Measurements from ENCODE around the gene MYRFL. TPM values are rescaled to one million over a fixed set of nuclear protein-coding genes. Genes with fewer than 3 reads are reported as not detected.

The MYRFL gene
- total RNA-seq, 4 donors from 2014 or later, result not detected

GRCh38 chr12:69905801-69906200, 80.8 kb downstream of the MYRFL start:
- 71% methylated on average over 1 of the region's 1 CpG; no CpG with 5 or more reads in 1 of the 2 donors for WGBS, 2 donors (ENCODE audit: low coverage in 1 of 2)
- no peak overlapping the region for H3K27ac ChIP-seq
- no peaks in the 10 kb centered on the region for H3K9me3 ChIP-seq
- TF ChIP-seq POLR2A (IDR thresholded peaks at IDR 0.05) (no peak), CTCF (IDR thresholded peaks at IDR 0.05) (no peak), EP300 (IDR thresholded peaks at IDR 0.05) (no peak), POLR2AphosphoS5 (IDR thresholded peaks at IDR 0.05) (no peak)
- no peak overlapping the region for H3K4me3 ChIP-seq
- no peak for ATAC-seq
- peaks cover 0 to 4% (median 0%) of the 10 kb centered on the region in 3 donors for H3K4me1 ChIP-seq
- H3K27me3 ChIP-seq, result no peaks in the 10 kb centered on the region
- H3K36me3 ChIP-seq, result no peaks in the 10 kb centered on the region

DNA sequence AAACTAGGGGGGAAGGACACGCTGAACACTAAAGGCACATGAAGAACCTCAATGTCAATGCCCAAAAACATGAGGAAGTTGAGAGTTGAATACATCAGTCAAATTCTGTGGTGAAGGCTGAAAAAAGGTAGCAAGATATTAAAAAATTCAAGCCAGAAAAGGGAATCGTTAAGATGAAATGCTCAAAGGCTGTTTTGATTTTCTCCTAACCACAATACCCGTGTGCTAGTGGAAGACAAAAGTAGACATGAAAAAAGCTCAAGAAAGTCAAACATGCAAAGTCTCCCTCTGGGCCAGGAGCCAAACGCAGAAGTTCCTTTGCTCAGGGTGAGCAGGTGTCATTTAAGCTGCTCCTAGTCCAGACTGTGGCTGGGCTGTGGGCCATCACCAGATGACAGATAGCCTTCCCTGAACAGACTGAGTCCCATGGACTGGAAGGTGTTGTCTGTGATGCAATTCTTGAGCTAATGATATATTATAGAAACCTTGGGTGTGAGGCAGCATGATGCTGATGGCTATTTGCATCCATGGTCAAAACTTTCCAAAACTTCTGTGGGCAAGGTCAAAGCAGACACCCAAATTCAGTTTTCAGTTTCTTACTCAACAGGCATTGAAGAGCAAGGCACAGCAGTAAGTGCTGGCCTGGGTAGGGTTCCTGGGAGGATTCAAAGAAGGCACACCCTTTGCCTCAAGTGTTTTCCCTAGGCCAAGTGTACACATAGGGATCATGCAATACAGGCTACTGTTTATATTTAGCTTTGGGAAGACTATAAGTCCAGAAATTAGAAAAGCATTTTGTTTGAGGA, 81.6 kb downstream of the MYRFL start:
- no peak overlapping the region for H3K27ac ChIP-seq
- no peak overlapping the region for H3K4me3 ChIP-seq
- no peaks in the 10 kb centered on the region for H3K9me3 ChIP-seq
- no peaks in the 10 kb centered on the region for H3K36me3 ChIP-seq
- no peak for ATAC-seq
- H3K27me3 ChIP-seq, result no peaks in the 10 kb centered on the region
- 67 to 84% methylated on average over 2 to 3 of the region's 4 CpGs for WGBS, 2 donors (ENCODE audit: low coverage in 1 of 2)
- no peaks in the 10 kb centered on the region for H3K4me1 ChIP-seq
- TF ChIP-seq POLR2AphosphoS5 (IDR thresholded peaks at IDR 0.05), result no peak

- H3K9me3 ChIP-seq, result no peaks in the 10 kb centered on the region
- TF ChIP-seq POLR2A (IDR thresholded peaks at IDR 0.05) (no peak), POLR2AphosphoS5 (IDR thresholded peaks at IDR 0.05) (no peak), EP300 (IDR thresholded peaks at IDR 0.05) (no peak), CTCF (IDR thresholded peaks at IDR 0.05) (no peak)
- H3K36me3 ChIP-seq, result no peaks in the 10 kb centered on the region
- H3K4me1 ChIP-seq, result no peaks in the 10 kb centered on the region
- H3K27ac ChIP-seq, result no peak overlapping the region
- no peak overlapping the region for H3K4me3 ChIP-seq
- H3K27me3 ChIP-seq, result no peaks in the 10 kb centered on the region
- 36 to 63% methylated on average over 3 of the region's 3 CpGs for WGBS, 2 donors (ENCODE audit: low coverage in 1 of 2)
- ATAC-seq, result no peak
Observed at GRCh38 chr12:69908203-69908602, 83.2 kb downstream of the MYRFL start.

- no peak for ATAC-seq
- no peaks in the 10 kb centered on the region for H3K27me3 ChIP-seq
- H3K27ac ChIP-seq, result no peak overlapping the region
- 27 to 50% methylated on average over 2 of the region's 2 CpGs for WGBS, 2 donors (ENCODE audit: low coverage in 1 of 2)
- H3K4me1 ChIP-seq, result no peaks in the 10 kb centered on the region
- no peaks in the 10 kb centered on the region for H3K9me3 ChIP-seq
- H3K36me3 ChIP-seq, result no peaks in the 10 kb centered on the region
- no peak overlapping the region for H3K4me3 ChIP-seq
- no peak for TF ChIP-seq CTCF (IDR thresholded peaks at IDR 0.05)
- no peak for TF ChIP-seq POLR2A (IDR thresholded peaks at IDR 0.05)
- TF ChIP-seq POLR2AphosphoS5 (IDR thresholded peaks at IDR 0.05), result no peak
- TF ChIP-seq EP300 (IDR thresholded peaks at IDR 0.05), result no peak
Observed at GRCh38 chr12:69910694-69911093, 85.7 kb downstream of the MYRFL start.

- H3K9me3 ChIP-seq, result no peaks in the 10 kb centered on the region
- WGBS, 2 donors (ENCODE audit: low coverage in 1 of 2), result 49 to 53% methylated on average over 3 of the region's 3 CpGs
- TF ChIP-seq EP300 (IDR thresholded peaks at IDR 0.05) (no peak), POLR2A (IDR thresholded peaks at IDR 0.05) (no peak), CTCF (IDR thresholded peaks at IDR 0.05) (no peak), POLR2AphosphoS5 (IDR thresholded peaks at IDR 0.05) (no peak)
- H3K4me3 ChIP-seq, result no peak overlapping the region
- ATAC-seq, result no peak
- H3K27me3 ChIP-seq, result no peaks in the 10 kb centered on the region
- H3K36me3 ChIP-seq, result no peaks in the 10 kb centered on the region
- H3K4me1 ChIP-seq, result no peaks in the 10 kb centered on the region
- no peak overlapping the region for H3K27ac ChIP-seq
Observed at GRCh38 chr12:69913526-69913925, 88.5 kb downstream of the MYRFL start.

All from gastroesophageal sphincter (tissue), 4 donors.